ENCODE measurements around the gene GTF2A1L. TPM values are rescaled to one million over a fixed set of nuclear protein-coding genes. Genes with fewer than 3 reads are reported as not detected.

GTF2A1L gene
- total and polyA plus RNA-seq, 4 experiments from 2014 or later, result not detected

DNA sequence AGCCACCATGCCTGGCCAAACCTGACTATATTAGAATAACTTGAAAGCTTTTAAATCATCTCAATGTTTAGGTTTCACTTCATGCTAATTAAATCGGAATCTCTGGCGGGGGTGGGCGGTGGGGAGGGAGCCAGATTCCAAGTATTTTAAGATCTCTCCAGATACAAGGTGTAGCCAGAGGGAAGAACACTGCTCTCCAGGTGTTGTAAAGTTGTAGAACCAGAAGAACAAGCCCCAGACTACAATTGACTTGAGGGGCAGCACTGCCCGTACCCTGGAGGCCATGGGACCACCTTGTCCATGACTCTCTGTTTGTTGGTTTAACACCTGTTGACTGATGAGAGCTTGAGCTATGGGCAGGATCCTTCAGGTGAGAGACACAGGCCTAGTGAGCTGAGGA, 33.1 kb upstream of the GTF2A1L start:
- H3K27me3 Mint-ChIP-seq, result peaks cover 0 to 1% of the 10 kb centered on the region in 2 donors
- intact Hi-C loops (cut with micrococcal nuclease), result no loop called here
- H3K9me3 ChIP-seq (ENCODE audit: control insufficient read depth in 1 of 2, low read length in 2 of 2), result no peaks in the 10 kb centered on the region
- H3K27ac ChIP-seq (ENCODE audit: low read depth, low read length), result no peak overlapping the region
- no peak overlapping the region for H3K4me3 Mint-ChIP-seq
- no peaks in the 10 kb centered on the region for H3K9me3 Mint-ChIP-seq
- ChIA-PET CTCF (ENCODE audit: partially characterized antibody) (no interaction called here), POLR2A (ENCODE audit: partially characterized antibody) (no interaction called here)
- no peaks in the 10 kb centered on the region for H3K27me3 ChIP-seq (ENCODE audit: insufficient read depth, low read length)
- DNase-seq, result no peak
- H3K36me3 ChIP-seq (ENCODE audit: insufficient read depth, low read length), result no peaks in the 10 kb centered on the region
- peaks cover 1 to 17% of the 10 kb centered on the region in 2 donors for H3K36me3 Mint-ChIP-seq
- peaks cover 0 to 6% (median 1%) of the 10 kb centered on the region in 4 donors for H3K4me1 Mint-ChIP-seq
- no peaks in the 10 kb centered on the region for H3K4me1 ChIP-seq (ENCODE audit: insufficient read depth, low read length)
- no peak overlapping the region for H3K27ac Mint-ChIP-seq
- H3K4me3 ChIP-seq (ENCODE audit: low read length in 2 of 2), result no peak overlapping the region

DNA sequence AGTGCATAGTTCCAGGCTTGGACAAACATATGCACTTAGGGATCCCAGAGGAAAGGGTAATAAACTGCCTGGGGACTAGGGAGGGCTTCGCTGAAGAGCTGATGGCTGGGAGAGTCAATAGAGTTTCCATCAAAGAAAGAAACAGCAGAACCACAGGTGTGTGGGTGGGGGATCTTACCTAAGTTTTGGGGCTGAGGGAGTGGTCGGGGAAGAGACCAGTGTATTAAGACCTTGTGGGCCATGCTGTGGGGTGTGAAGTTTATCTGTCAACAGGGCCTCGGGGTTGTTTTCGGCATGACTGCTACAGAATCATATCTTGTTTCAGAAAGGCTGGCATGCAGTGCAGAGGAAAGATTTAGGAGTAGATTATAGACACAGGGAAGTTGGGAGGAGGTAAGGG, 31.2 kb upstream of the GTF2A1L start:
- DNase-seq, result no peak
- H3K27ac ChIP-seq (ENCODE audit: low read depth, low read length), result no peak overlapping the region
- H3K9me3 ChIP-seq (ENCODE audit: control insufficient read depth in 1 of 2, low read length in 2 of 2), result no peaks in the 10 kb centered on the region

DNA sequence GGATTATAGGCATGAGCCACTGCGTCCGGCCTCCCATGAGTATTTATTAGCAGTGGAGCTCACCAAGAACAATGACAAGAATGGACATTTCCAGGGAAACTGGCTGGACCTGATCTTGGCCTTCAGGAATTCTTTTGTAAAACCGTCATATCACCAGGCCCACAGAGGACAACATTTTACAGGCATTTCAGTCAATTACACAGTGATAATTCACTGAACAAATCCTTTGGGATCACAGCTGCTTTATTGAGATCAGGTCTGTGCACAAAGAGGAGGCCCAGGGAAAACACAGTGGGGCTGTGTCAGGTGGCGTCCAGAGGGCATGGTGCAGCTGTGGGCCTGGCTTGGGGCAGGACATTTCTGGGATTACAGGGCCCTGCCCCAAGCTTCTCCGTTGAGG, 30.1 kb upstream of the GTF2A1L start:
- no peaks in the 10 kb centered on the region for H3K27me3 ChIP-seq (ENCODE audit: insufficient read depth, low read length)
- no peaks in the 10 kb centered on the region for H3K9me3 ChIP-seq (ENCODE audit: control insufficient read depth in 1 of 2, low read length in 2 of 2)
- Mint-ChIP-seq H3K36me3 (no peaks in the 10 kb centered on the region), H3K27ac (no peak overlapping the region), H3K27me3 (no peaks in the 10 kb centered on the region), H3K4me1 (peaks cover 0 to 6% (median 1%) of the 10 kb centered on the region in 4 donors), H3K4me3 (no peak overlapping the region), H3K9me3 (no peaks in the 10 kb centered on the region)
- intact Hi-C loops (cut with micrococcal nuclease), result no loop called here
- no peaks in the 10 kb centered on the region for H3K36me3 ChIP-seq (ENCODE audit: insufficient read depth, low read length)
- no peak for DNase-seq
- H3K27ac ChIP-seq (ENCODE audit: low read depth, low read length), result no peak overlapping the region
- H3K4me3 ChIP-seq (ENCODE audit: low read length in 2 of 2), result no peak overlapping the region
- H3K4me1 ChIP-seq (ENCODE audit: insufficient read depth, low read length), result no peaks in the 10 kb centered on the region
- CTCF ChIA-PET (ENCODE audit: partially characterized antibody), result interaction anchor here (1.6 kb wide), 1 partner anchor 18 kb away, joined by 4 read pairs; no protein-coding TSS in a partner anchor
- POLR2A ChIA-PET (ENCODE audit: partially characterized antibody), result no interaction called here

More for the DNA sequence above, 31.2 kb upstream of the GTF2A1L start:
- Mint-ChIP-seq H3K4me1 (peaks cover 0 to 6% (median 1%) of the 10 kb centered on the region in 4 donors), H3K9me3 (no peaks in the 10 kb centered on the region), H3K4me3 (no peak overlapping the region), H3K36me3 (peaks cover 1 to 9% of the 10 kb centered on the region in 2 donors), H3K27me3 (peaks cover 0 to 1% of the 10 kb centered on the region in 2 donors), H3K27ac (no peak overlapping the region)
- Histone ChIP-seq H3K4me1 (ENCODE audit: insufficient read depth, low read length) (no peaks in the 10 kb centered on the region), H3K36me3 (ENCODE audit: insufficient read depth, low read length) (no peaks in the 10 kb centered on the region), H3K27me3 (ENCODE audit: insufficient read depth, low read length) (no peaks in the 10 kb centered on the region), H3K4me3 (ENCODE audit: low read length in 2 of 2) (no peak overlapping the region)
- ChIA-PET POLR2A (ENCODE audit: partially characterized antibody) (no interaction called here), CTCF (ENCODE audit: partially characterized antibody) (no interaction called here)
- intact Hi-C loops (cut with micrococcal nuclease), result no loop called here

DNA sequence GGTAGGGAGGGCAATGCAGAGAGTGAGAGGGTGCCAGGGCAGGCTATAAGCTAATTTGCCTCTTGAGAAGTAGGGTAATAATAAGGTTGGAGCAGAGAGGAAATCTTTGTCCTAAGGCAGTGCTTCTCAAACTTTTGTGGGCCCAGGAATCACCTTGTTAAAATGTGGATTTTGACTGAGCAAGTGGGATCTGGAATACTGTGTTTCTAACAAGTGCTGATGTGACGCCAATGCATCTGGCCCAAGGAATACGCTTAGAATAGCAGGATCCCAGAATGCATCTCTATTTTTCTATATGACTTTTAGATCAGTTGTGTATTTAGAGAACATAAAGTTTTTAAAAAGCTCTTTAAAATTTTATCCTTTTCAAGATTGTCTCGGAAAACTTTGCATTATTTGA, 29.7 kb upstream of the GTF2A1L start:
- Histone ChIP-seq H3K9me3 (ENCODE audit: control insufficient read depth in 1 of 2, low read length in 2 of 2) (no peaks in the 10 kb centered on the region), H3K36me3 (ENCODE audit: insufficient read depth, low read length) (no peaks in the 10 kb centered on the region), H3K4me3 (ENCODE audit: low read length in 2 of 2) (no peak overlapping the region), H3K27me3 (ENCODE audit: insufficient read depth, low read length) (no peaks in the 10 kb centered on the region), H3K27ac (ENCODE audit: low read depth, low read length) (no peak overlapping the region), H3K4me1 (ENCODE audit: insufficient read depth, low read length) (no peaks in the 10 kb centered on the region)
- no peak overlapping the region for H3K4me3 Mint-ChIP-seq
- intact Hi-C loops (cut with micrococcal nuclease), result no loop called here
- ChIA-PET POLR2A (ENCODE audit: partially characterized antibody) (no interaction called here), CTCF (ENCODE audit: partially characterized antibody) (interaction anchor here (1.6 kb wide), 1 partner anchor 19 kb away, joined by 4 read pairs; no protein-coding TSS in a partner anchor)
- no peak overlapping the region for H3K27ac Mint-ChIP-seq
- H3K27me3 Mint-ChIP-seq, result no peaks in the 10 kb centered on the region
- no peak for DNase-seq
- H3K9me3 Mint-ChIP-seq, result no peaks in the 10 kb centered on the region
- no peaks in the 10 kb centered on the region for H3K36me3 Mint-ChIP-seq
- H3K4me1 Mint-ChIP-seq, result peaks cover 0 to 6% (median 1%) of the 10 kb centered on the region in 4 donors

DNA sequence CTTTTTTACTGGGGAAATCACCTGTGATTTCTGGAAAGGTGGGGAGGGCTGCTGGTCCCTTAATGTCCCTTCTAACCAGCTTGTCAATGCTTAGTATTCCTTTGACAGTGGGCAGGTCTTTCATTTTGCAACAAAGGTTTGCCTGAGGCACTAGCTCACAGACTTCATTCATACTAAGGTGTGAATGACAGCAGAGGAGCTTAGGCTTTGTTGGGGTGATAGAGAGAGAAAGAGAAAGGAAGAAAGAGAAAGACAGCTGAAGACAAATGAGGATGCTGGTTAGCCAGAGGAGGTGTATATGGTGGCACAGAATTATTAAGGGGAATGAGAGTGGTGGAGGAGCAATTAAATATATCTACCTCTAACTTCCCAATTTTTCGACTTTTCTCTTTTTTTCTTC, 28.9 kb upstream of the GTF2A1L start:
- CTCF ChIA-PET (ENCODE audit: partially characterized antibody), result interaction anchor here (1.6 kb wide), 1 partner anchor 20 kb away, joined by 4 read pairs; no protein-coding TSS in a partner anchor

DNA sequence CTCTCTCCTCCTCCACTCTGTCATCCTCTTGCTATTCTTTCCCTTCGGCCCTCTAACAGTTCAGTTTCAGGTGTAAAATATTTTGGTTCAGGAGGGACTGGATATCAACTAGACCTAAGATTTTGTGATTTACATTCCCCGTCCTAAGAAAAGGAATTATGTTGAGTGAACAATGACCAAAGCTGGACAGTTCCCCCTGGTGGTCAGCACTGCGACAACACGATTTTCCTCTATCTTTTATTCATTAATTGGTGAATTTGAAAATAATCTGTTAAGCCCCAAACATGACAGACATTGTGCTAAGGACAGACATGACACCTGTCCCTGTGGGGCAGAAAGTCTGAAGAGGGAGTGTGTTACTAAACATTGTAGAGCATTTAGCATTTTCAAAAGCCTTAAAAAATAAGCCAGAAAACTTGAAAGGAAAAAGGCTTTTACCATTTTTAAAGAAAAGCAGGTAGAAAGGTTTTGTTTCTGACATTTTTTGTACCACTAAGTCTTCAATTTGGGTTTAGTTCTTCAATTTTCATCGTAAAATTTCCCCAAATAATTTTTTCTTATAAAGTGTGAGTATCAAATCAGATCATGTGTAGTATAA, 28.4 kb upstream of the GTF2A1L start:
- no peak overlapping the region for H3K4me3 Mint-ChIP-seq
- Histone ChIP-seq H3K9me3 (ENCODE audit: control insufficient read depth in 1 of 2, low read length in 2 of 2) (no peaks in the 10 kb centered on the region), H3K4me3 (ENCODE audit: low read length in 2 of 2) (no peak overlapping the region), H3K4me1 (ENCODE audit: insufficient read depth, low read length) (no peaks in the 10 kb centered on the region), H3K27ac (ENCODE audit: low read depth, low read length) (no peak overlapping the region), H3K36me3 (ENCODE audit: insufficient read depth, low read length) (no peaks in the 10 kb centered on the region), H3K27me3 (ENCODE audit: insufficient read depth, low read length) (no peaks in the 10 kb centered on the region)
- CTCF ChIA-PET (ENCODE audit: partially characterized antibody), result no interaction called here
- no peak overlapping the region for H3K27ac Mint-ChIP-seq
- no peaks in the 10 kb centered on the region for H3K9me3 Mint-ChIP-seq
- intact Hi-C loops (cut with micrococcal nuclease), result no loop called here
- no peaks in the 10 kb centered on the region for H3K36me3 Mint-ChIP-seq
- POLR2A ChIA-PET (ENCODE audit: partially characterized antibody), result no interaction called here
- no peak for DNase-seq
- no peaks in the 10 kb centered on the region for H3K27me3 Mint-ChIP-seq
- H3K4me1 Mint-ChIP-seq, result peaks cover 0 to 6% (median 1%) of the 10 kb centered on the region in 4 donors

More for the DNA sequence above, 28.9 kb upstream of the GTF2A1L start:
- no peaks in the 10 kb centered on the region for H3K36me3 Mint-ChIP-seq
- Histone ChIP-seq H3K4me1 (ENCODE audit: insufficient read depth, low read length) (no peaks in the 10 kb centered on the region), H3K9me3 (ENCODE audit: control insufficient read depth in 1 of 2, low read length in 2 of 2) (no peaks in the 10 kb centered on the region), H3K36me3 (ENCODE audit: insufficient read depth, low read length) (no peaks in the 10 kb centered on the region), H3K27me3 (ENCODE audit: insufficient read depth, low read length) (no peaks in the 10 kb centered on the region), H3K4me3 (ENCODE audit: low read length in 2 of 2) (no peak overlapping the region), H3K27ac (ENCODE audit: low read depth, low read length) (no peak overlapping the region)
- no peak for DNase-seq
- H3K9me3 Mint-ChIP-seq, result no peaks in the 10 kb centered on the region
- H3K27ac Mint-ChIP-seq, result no peak overlapping the region
- POLR2A ChIA-PET (ENCODE audit: partially characterized antibody), result no interaction called here
- no peak overlapping the region for H3K4me3 Mint-ChIP-seq
- H3K4me1 Mint-ChIP-seq, result peaks cover 0 to 6% (median 1%) of the 10 kb centered on the region in 4 donors
- no peaks in the 10 kb centered on the region for H3K27me3 Mint-ChIP-seq
- intact Hi-C loops (cut with micrococcal nuclease), result no loop called here

DNA sequence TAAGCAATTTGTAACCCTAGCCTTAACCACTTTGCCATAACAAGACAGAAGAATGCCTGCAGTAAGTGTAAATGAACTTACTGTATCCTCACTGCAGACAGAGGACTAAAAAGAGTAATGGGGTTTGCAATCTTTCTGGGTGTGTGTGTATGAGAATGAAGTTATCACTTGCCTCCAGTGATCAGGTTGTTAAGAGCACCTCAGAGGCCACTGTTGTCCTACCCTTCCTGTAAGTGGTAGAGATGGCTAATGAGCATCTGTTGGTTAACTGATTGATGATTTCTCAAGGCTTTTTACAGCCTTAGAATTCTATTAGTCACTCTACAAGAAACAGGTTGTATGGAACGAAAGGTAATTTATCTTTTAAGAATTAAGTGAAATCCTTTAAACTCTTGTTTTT, 27.6 kb upstream of the GTF2A1L start:
- CTCF ChIA-PET (ENCODE audit: partially characterized antibody), result no interaction called here
- no peaks in the 10 kb centered on the region for H3K27me3 ChIP-seq (ENCODE audit: insufficient read depth, low read length)

More for the DNA sequence above, 27.6 kb upstream of the GTF2A1L start:
- POLR2A ChIA-PET (ENCODE audit: partially characterized antibody), result no interaction called here
- Histone ChIP-seq H3K9me3 (ENCODE audit: control insufficient read depth in 1 of 2, low read length in 2 of 2) (no peaks in the 10 kb centered on the region), H3K36me3 (ENCODE audit: insufficient read depth, low read length) (no peaks in the 10 kb centered on the region), H3K4me3 (ENCODE audit: low read length in 2 of 2) (no peak overlapping the region), H3K4me1 (ENCODE audit: insufficient read depth, low read length) (no peaks in the 10 kb centered on the region), H3K27ac (ENCODE audit: low read depth, low read length) (no peak overlapping the region)
- no peak overlapping the region for H3K27ac Mint-ChIP-seq
- no peaks in the 10 kb centered on the region for H3K27me3 Mint-ChIP-seq
- DNase-seq, result no peak
- intact Hi-C loops (cut with micrococcal nuclease), result no loop called here
- H3K4me1 Mint-ChIP-seq, result peaks cover 0 to 6% (median 1%) of the 10 kb centered on the region in 4 donors
- no peaks in the 10 kb centered on the region for H3K36me3 Mint-ChIP-seq
- H3K9me3 Mint-ChIP-seq, result no peaks in the 10 kb centered on the region
- no peak overlapping the region for H3K4me3 Mint-ChIP-seq

Measured in CD4-positive, alpha-beta memory T cell (primary cell).